ENCODE data around the gene ANKRD34A. TPM values are rescaled to one million over a fixed set of nuclear protein-coding genes. Genes with fewer than 3 reads are reported as not detected.
A peak's percentile ranks its signal among the peaks of the same experiment; 100 is the strongest.
"Not testable (repeated sequence)": the region's sequence is repeated elsewhere in the genome, so short reads cannot be mapped to it uniquely, and the experiment has no call there.

Gene ANKRD34A
- total RNA-seq, 1 donor from 2014 or later = 0.94 TPM

GRCh38 chr1:145935708-145936107 lies 28.7 kb downstream of the ANKRD34A start:
- DNase-seq (ENCODE audit: low spot score in 2 of 2, unreplicated experiment in 2 of 2) = no peak
- H3K36me3 Mint-ChIP-seq = peaks cover 10% of the 10 kb centered on the region
- no peak overlapping the region for H3K27ac Mint-ChIP-seq
- no peak overlapping the region for H3K4me3 Mint-ChIP-seq
- no peaks in the 10 kb centered on the region for H3K27me3 Mint-ChIP-seq (ENCODE audit: low read depth)
- no peak for TF ChIP-seq CTCF (IDR thresholded peaks at IDR 0.05; ENCODE audit: unreplicated experiment)
- no peaks in the 10 kb centered on the region for H3K4me1 Mint-ChIP-seq
- no peaks in the 10 kb centered on the region for H3K9me3 Mint-ChIP-seq

- DNase-seq (ENCODE audit: low spot score in 2 of 2, unreplicated experiment in 2 of 2); H3K4me1 Mint-ChIP-seq; H3K27me3 Mint-ChIP-seq (ENCODE audit: low read depth); H3K27ac Mint-ChIP-seq; H3K4me3 Mint-ChIP-seq; H3K9me3 Mint-ChIP-seq: not testable (repeated sequence)
- H3K36me3 Mint-ChIP-seq = peaks cover 10% of the 10 kb centered on the region
Measured at GRCh38 chr1:145932522-145933009, 31.8 kb downstream of the ANKRD34A start.

- Mint-ChIP-seq H3K4me1 (peaks cover 3% of the 10 kb centered on the region), H3K4me3 (no peak overlapping the region), H3K27me3 (ENCODE audit: low read depth) (no peaks in the 10 kb centered on the region), H3K36me3 (peaks cover 10% of the 10 kb centered on the region), H3K27ac (no peak overlapping the region), H3K9me3 (no peaks in the 10 kb centered on the region)
- TF ChIP-seq CTCF (IDR thresholded peaks at IDR 0.05; ENCODE audit: unreplicated experiment) = no peak
- DNase-seq (ENCODE audit: low spot score in 2 of 2, unreplicated experiment in 2 of 2) = no peak
Measured at GRCh38 chr1:145927916-145928643, 36.3 kb downstream of the ANKRD34A start.

- H3K27me3 Mint-ChIP-seq (ENCODE audit: low read depth) = no peaks in the 10 kb centered on the region
- H3K27ac Mint-ChIP-seq = no peak within 1 kb of the TSS
- H3K36me3 Mint-ChIP-seq = peaks cover 11% of the 10 kb centered on the region
- DNase-seq (ENCODE audit: low spot score in 2 of 2, unreplicated experiment in 2 of 2) = peak; percentile 67 to 83
- no peak within 1 kb of the TSS for H3K4me3 Mint-ChIP-seq
- H3K9me3 Mint-ChIP-seq = no peaks in the 10 kb centered on the region
- peak; percentile 51 for TF ChIP-seq CTCF (IDR thresholded peaks at IDR 0.05; ENCODE audit: unreplicated experiment)
- peaks cover 3% of the 10 kb centered on the region for H3K4me1 Mint-ChIP-seq
Measured at GRCh38 chr1:145927063-145927886, 37.1 kb downstream of the ANKRD34A start, which contains the start of gene RBM8A. TSS of gene RBM8A (minus strand) at chr1:145927484. CDS start at chr1:145927426, 58 bp downstream.

GRCh38 chr1:145926686-145927062 lies 37.7 kb downstream of the ANKRD34A start:
- no peaks in the 10 kb centered on the region for H3K27me3 Mint-ChIP-seq (ENCODE audit: low read depth)
- no peak for DNase-seq (ENCODE audit: low spot score in 2 of 2, unreplicated experiment in 2 of 2)
- no peaks in the 10 kb centered on the region for H3K9me3 Mint-ChIP-seq
- H3K36me3 Mint-ChIP-seq = peaks cover 11% of the 10 kb centered on the region
- H3K4me1 Mint-ChIP-seq = peaks cover 3% of the 10 kb centered on the region
- H3K4me3 Mint-ChIP-seq = no peak overlapping the region
- no peak overlapping the region for H3K27ac Mint-ChIP-seq
- TF ChIP-seq CTCF (IDR thresholded peaks at IDR 0.05; ENCODE audit: unreplicated experiment) = no peak

- no peak overlapping the region for H3K27ac Mint-ChIP-seq
- no peak for DNase-seq (ENCODE audit: low spot score in 2 of 2, unreplicated experiment in 2 of 2)
- peaks cover 21% of the 10 kb centered on the region for H3K4me1 Mint-ChIP-seq
- H3K4me3 Mint-ChIP-seq = no peak overlapping the region
- no peaks in the 10 kb centered on the region for H3K27me3 Mint-ChIP-seq (ENCODE audit: low read depth)
- peaks cover 8% of the 10 kb centered on the region for H3K36me3 Mint-ChIP-seq
- H3K9me3 Mint-ChIP-seq = no peaks in the 10 kb centered on the region
- TF ChIP-seq CTCF (IDR thresholded peaks at IDR 0.05; ENCODE audit: unreplicated experiment) = no peak
Measured at GRCh38 chr1:145922266-145922665, 42.1 kb downstream of the ANKRD34A start.

- not testable (repeated sequence) for H3K36me3 Mint-ChIP-seq; H3K27ac Mint-ChIP-seq; DNase-seq (ENCODE audit: low spot score in 2 of 2, unreplicated experiment in 2 of 2); H3K9me3 Mint-ChIP-seq; H3K27me3 Mint-ChIP-seq (ENCODE audit: low read depth)
- peak overlapping the region; percentile 91 for H3K4me3 Mint-ChIP-seq
- H3K4me1 Mint-ChIP-seq = peaks cover 25% of the 10 kb centered on the region
Measured at GRCh38 chr1:145920297-145920696, 44.1 kb downstream of the ANKRD34A start.
